Endodermal cell (in vitro differentiated cells): ENCODE data around the gene GTF2IRD1. TPM values are rescaled to one million over a fixed set of nuclear protein-coding genes. Genes with fewer than 3 reads are reported as not detected.
A peak's percentile ranks its signal among the peaks of the same experiment; 100 is the strongest.
"Not testable (repeated sequence)": the region's sequence is repeated elsewhere in the genome, so short reads cannot be mapped to it uniquely, and the experiment has no call there.

Experiments
- DNase-seq: peaks from one replicate; pipeline ENCODE4 v3.0.0-alpha.2; 2017
- H3K27ac ChIP-seq: 2 replicates; pipeline ENCODE4 v1.5.1; 2013; ENCODE audit warnings: mild to moderate bottlenecking, low read depth, low read length, moderate library complexity
- H3K27me3 ChIP-seq: 2 replicates; pipeline ENCODE4 v1.6.1; 2013; ENCODE audit warnings: mild to moderate bottlenecking, low read length, moderate library complexity; ENCODE audit not compliant: insufficient read depth, control insufficient read depth, poor library complexity, severe bottlenecking
- H3K36me3 ChIP-seq: 2 replicates; pipeline ENCODE4 v1.7.0; 2013; ENCODE audit warnings: mild to moderate bottlenecking, low read length, moderate library complexity; ENCODE audit not compliant: control insufficient read depth, insufficient read depth
- H3K4me1 ChIP-seq: one replicate; pipeline ENCODE4 v1.7.0; 2013; ENCODE audit warnings: low read length; ENCODE audit not compliant: control insufficient read depth, insufficient read depth
- H3K4me3 ChIP-seq: 2 replicates; pipeline ENCODE4 v1.5.1; 2013; ENCODE audit warnings: mild to moderate bottlenecking, low read length, moderate library complexity
- H3K9ac ChIP-seq: 2 replicates; pipeline ENCODE4 v1.6.1; 2013; ENCODE audit warnings: mild to moderate bottlenecking, low read length, moderate library complexity; ENCODE audit not compliant: poor library complexity, severe bottlenecking; ENCODE audit errors: extremely low read depth
- H3K9me3 ChIP-seq: 2 replicates; pipeline ENCODE4 v1.6.1; 2013; ENCODE audit warnings: mild to moderate bottlenecking, low read length, moderate library complexity; ENCODE audit not compliant: control insufficient read depth
- H3K27ac Mint-ChIP-seq: 2 replicates; pipeline ENCODE4 v1.8.0; 2020; ENCODE audit warnings: mixed read lengths
- H3K27me3 Mint-ChIP-seq: 2 replicates; pipeline ENCODE4 v1.8.0; 2021; ENCODE audit warnings: mild to moderate bottlenecking, mixed read lengths; ENCODE audit not compliant: insufficient read depth
- H3K36me3 Mint-ChIP-seq: 2 replicates; pipeline ENCODE4 v1.8.0; 2020; ENCODE audit warnings: low read depth, mixed read lengths
- H3K4me1 Mint-ChIP-seq: 2 replicates; pipeline ENCODE4 v1.8.0; 2020; ENCODE audit warnings: mixed read lengths
- H3K4me3 Mint-ChIP-seq: 2 replicates; pipeline ENCODE4 v1.8.0; 2020; ENCODE audit warnings: mild to moderate bottlenecking, moderate library complexity, mixed read lengths
- H3K9me3 Mint-ChIP-seq: 2 replicates; pipeline ENCODE4 v1.8.0; 2020; ENCODE audit warnings: mild to moderate bottlenecking, mixed read lengths
- CTCF ChIP-seq: fragments of 200-600 bp; sonication (generic); conservative IDR thresholded peaks from 2 replicates; pipeline ENCODE4 v1.5.0; 2021; ENCODE audit warnings: antibody characterized with exemption, mild to moderate bottlenecking
- WGBS, 2 experiments: methylation state at CpG; one replicate each; pipeline versions ENCODE4 v1.1.5 to v1.1.7; 2013; ENCODE audit warnings: missing lambda C conversion rate in 2 of 2, mixed read lengths in 1 of 2; ENCODE audit not compliant: insufficient coverage in 1 of 2, insufficient read length in 1 of 2; 5-methylcytosine and 5-hydroxymethylcytosine counted together
- total RNA-seq, 2 donors: library from RNA; stranded (reverse); fragmentation: NEBNext Ultra II Directional in 1 of 2; extraction: Animal tissue kit (Norgen Biotek cat#: 25700) in 1 of 2; gene quantifications; 2 replicates in 1 of 2; 3 replicates in 1 of 2; pipeline ENCODE4 v1.2.1, GENCODE V29; 2021

GTF2IRD1 gene
- total RNA-seq, 2 donors from 2014 or later, result 54.8 to 84.4 TPM

- Mint-ChIP-seq H3K27me3 (no peaks in the 10 kb centered on the region), H3K27ac (no peak overlapping the region), H3K9me3 (peaks cover 3% of the 10 kb centered on the region), H3K4me1 (peaks cover 11% of the 10 kb centered on the region), H3K4me3 (no peak overlapping the region), H3K36me3 (peaks cover 63% of the 10 kb centered on the region)
- 82 to 90% methylated on average over 5 to 9 of the region's 9 CpGs for WGBS, 2 experiments
- H3K4me3 ChIP-seq, result no peak overlapping the region
- peaks cover 5% of the 10 kb centered on the region for H3K4me1 ChIP-seq
- TF ChIP-seq CTCF, result no peak
- no peak overlapping the region for H3K27ac ChIP-seq
- H3K9ac ChIP-seq, result no peak overlapping the region
- DNase-seq, result no peak
- peaks cover 7% of the 10 kb centered on the region for H3K9me3 ChIP-seq
- H3K27me3 ChIP-seq, result no peaks in the 10 kb centered on the region
- peaks cover 68% of the 10 kb centered on the region for H3K36me3 ChIP-seq
Observed at GRCh38 chr7:74542558-74543117, 88.9 kb downstream of the GTF2IRD1 start.

- H3K27me3 ChIP-seq, result no peaks in the 10 kb centered on the region
- H3K27ac ChIP-seq, result peak overlapping the region; percentile 38
- Mint-ChIP-seq H3K27ac (peak overlapping the region; percentile 86), H3K9me3 (peaks cover 3% of the 10 kb centered on the region), H3K36me3 (peaks cover 69% of the 10 kb centered on the region), H3K27me3 (no peaks in the 10 kb centered on the region), H3K4me1 (peaks cover 11% of the 10 kb centered on the region), H3K4me3 (no peak overlapping the region)
- no peak overlapping the region for H3K4me3 ChIP-seq
- H3K9ac ChIP-seq, result no peak overlapping the region
- DNase-seq, result peak; percentile 89
- peaks cover 7% of the 10 kb centered on the region for H3K9me3 ChIP-seq
- peak; percentile 94 for TF ChIP-seq CTCF
- H3K36me3 ChIP-seq, result peaks cover 67% of the 10 kb centered on the region
- 75 to 84% methylated on average over 4 to 10 of the region's 12 CpGs for WGBS, 2 experiments
- H3K4me1 ChIP-seq, result peaks cover 5% of the 10 kb centered on the region
Observed at GRCh38 chr7:74544706-74545469, 91.2 kb downstream of the GTF2IRD1 start.

GRCh38 chr7:74545921-74546320 is 92.2 kb downstream of the GTF2IRD1 start:
- H3K4me1 Mint-ChIP-seq, result peaks cover 11% of the 10 kb centered on the region
- peaks cover 3% of the 10 kb centered on the region for H3K9me3 Mint-ChIP-seq
- WGBS, 2 experiments, result 96 to 98% methylated on average over 6 to 8 of the region's 8 CpGs
- H3K36me3 Mint-ChIP-seq, result peaks cover 68% of the 10 kb centered on the region
- H3K27me3 ChIP-seq, result no peaks in the 10 kb centered on the region
- no peak overlapping the region for H3K4me3 Mint-ChIP-seq
- H3K9me3 ChIP-seq, result peaks cover 7% of the 10 kb centered on the region
- no peak overlapping the region for H3K9ac ChIP-seq
- H3K4me1 ChIP-seq, result peaks cover 5% of the 10 kb centered on the region
- no peak overlapping the region for H3K27ac ChIP-seq
- no peak overlapping the region for H3K27ac Mint-ChIP-seq
- H3K36me3 ChIP-seq, result peaks cover 67% of the 10 kb centered on the region
- no peaks in the 10 kb centered on the region for H3K27me3 Mint-ChIP-seq
- no peak for DNase-seq
- H3K4me3 ChIP-seq, result no peak overlapping the region
- TF ChIP-seq CTCF, result no peak

- not testable (repeated sequence) for H3K4me3 ChIP-seq, H3K9ac ChIP-seq, H3K27ac ChIP-seq, H3K4me1 Mint-ChIP-seq, H3K4me3 Mint-ChIP-seq, H3K9me3 Mint-ChIP-seq, H3K4me1 ChIP-seq, H3K9me3 ChIP-seq, H3K27me3 Mint-ChIP-seq, H3K27me3 ChIP-seq, DNase-seq, H3K27ac Mint-ChIP-seq
- 96% methylated on average over 4 to 8 of the region's 10 CpGs for WGBS, 2 experiments
- peaks cover 45% of the 10 kb centered on the region for H3K36me3 ChIP-seq
- peaks cover 52% of the 10 kb centered on the region for H3K36me3 Mint-ChIP-seq
Observed at GRCh38 chr7:74553596-74554012, 99.9 kb downstream of the GTF2IRD1 start.
